Hindlimb muscle (tissue), 1 donor: Measurements from ENCODE around the gene RPUSD2. TPM values are rescaled to one million over a fixed set of nuclear protein-coding genes. Genes with fewer than 3 reads are reported as not detected.

ENCODE experiments used
- DNase-seq: peaks from one replicate; pipeline ENCODE4 v3.0.0-alpha.2; 2013
- polyA plus RNA-seq: library from polyadenylated mRNA; unstranded; fragments of 120-200 nt; gene quantifications from one replicate; pipeline ENCODE4 v1.2.1, GENCODE V29; 2013; ENCODE audit not compliant: insufficient read length

Gene RPUSD2
- polyA plus RNA-seq, 1 donor = 10.5 TPM

- no peak for DNase-seq
Observed at GRCh38 chr15:40623361-40623760, 54.3 kb downstream of the RPUSD2 start.

Other genes with a start within 250 kb of the RPUSD2 start
- gene INAFM2, start 245.6 kb upstream of the RPUSD2 start, polyA plus RNA-seq = 13.2 TPM
- gene CCDC9B, start 228.4 kb upstream of the RPUSD2 start, polyA plus RNA-seq = 22.2 TPM
- not detected for gene PHGR1, start 218.3 kb upstream of the RPUSD2 start, polyA plus RNA-seq
- gene DISP2, start 211.1 kb upstream of the RPUSD2 start, polyA plus RNA-seq = 1.4 TPM
- gene KNSTRN, start 186.6 kb upstream of the RPUSD2 start, polyA plus RNA-seq = 16.8 TPM
- gene IVD, start 163.5 kb upstream of the RPUSD2 start, polyA plus RNA-seq = 57.8 TPM
- gene BAHD1, start 128.3 kb upstream of the RPUSD2 start, polyA plus RNA-seq = 24.8 TPM
- gene CHST14, start 98.3 kb upstream of the RPUSD2 start, polyA plus RNA-seq = 35.6 TPM
- 21.0 TPM for gene CCDC32, start 4.3 kb upstream of the RPUSD2 start, polyA plus RNA-seq
- gene KNL1, start 24.9 kb downstream of the RPUSD2 start, polyA plus RNA-seq = 9.0 TPM
- gene RAD51, start 125.9 kb downstream of the RPUSD2 start, polyA plus RNA-seq = 6.1 TPM
- 24.4 TPM for gene RMDN3, start 186.0 kb downstream of the RPUSD2 start, polyA plus RNA-seq
- gene GCHFR, start 194.8 kb downstream of the RPUSD2 start, polyA plus RNA-seq = 4.7 TPM
- gene C15orf62, start 200.7 kb downstream of the RPUSD2 start, polyA plus RNA-seq = 1.4 TPM
- gene ZFYVE19, start 237.8 kb downstream of the RPUSD2 start, polyA plus RNA-seq = 20.3 TPM
- gene DNAJC17, start 238.2 kb downstream of the RPUSD2 start, polyA plus RNA-seq = 21.5 TPM